Activated naive CD4-positive, alpha-beta T cell (primary cell): Measurements from ENCODE around the gene FKBP4.
"Not testable (repeated sequence)": the region's sequence is repeated elsewhere in the genome, so short reads cannot be mapped to it uniquely, and the experiment has no call there.

Experiments used
- DNase-seq, 4 experiments: peaks; one replicate each; lab custom pipeline; 2025; lab: John Stamatoyannopoulos, UW

The FKBP4 gene

GRCh38 chr12:2794736-2795289, at the start of gene FKBP4:
Gene FKBP4 (plus strand): TSS chr12:2794970. CDS start chr12:2795140, 170 bp downstream.
- peak; percentile 53 to 87 (median 72) for DNase-seq

GRCh38 chr12:2745655-2746054, 49.1 kb upstream of the FKBP4 start:
- no peak for DNase-seq

GRCh38 chr12:2749580-2749979, 45.2 kb upstream of the FKBP4 start:
- no peak for DNase-seq

DNA sequence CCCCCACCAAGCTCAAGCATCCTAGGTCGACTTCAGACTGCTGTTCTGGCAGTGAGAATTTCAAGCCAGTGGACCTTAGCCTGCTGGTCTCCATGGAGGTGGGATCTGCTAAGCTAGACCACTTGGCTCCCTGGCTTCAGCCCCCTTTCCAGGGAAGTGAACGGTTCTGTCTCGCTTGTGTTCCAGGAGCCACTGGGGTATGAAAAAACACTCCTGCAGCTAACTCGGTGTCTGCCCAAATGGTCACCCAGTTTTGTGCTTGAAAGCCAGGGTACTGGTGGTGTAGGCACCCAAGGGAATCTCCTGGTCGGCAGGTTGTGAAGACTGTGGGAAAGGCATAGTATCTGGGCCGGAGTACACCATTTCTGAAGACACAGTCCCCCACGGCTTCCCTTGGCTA, 44.6 kb upstream of the FKBP4 start:
- DNase-seq: no peak

DNA sequence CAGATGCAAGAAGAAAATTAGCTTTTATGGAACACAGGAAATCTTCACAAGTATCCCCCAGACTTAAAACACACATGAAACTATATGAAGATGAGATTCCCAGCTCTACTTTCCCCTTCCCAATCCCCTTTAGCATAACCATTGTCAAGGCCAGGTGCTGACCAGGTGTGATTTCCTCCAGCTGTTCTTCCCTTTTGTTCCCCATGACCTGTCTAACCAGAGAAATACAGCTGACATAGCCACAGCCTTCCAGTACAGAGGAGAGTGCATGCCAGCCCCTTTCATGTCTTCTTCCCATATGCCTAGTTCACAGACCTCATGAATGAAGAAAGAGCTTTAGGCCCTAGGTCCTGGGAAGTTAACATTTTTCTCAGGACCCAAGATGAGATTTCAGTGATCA, 43.5 kb upstream of the FKBP4 start:
- DNase-seq: no peak

DNA sequence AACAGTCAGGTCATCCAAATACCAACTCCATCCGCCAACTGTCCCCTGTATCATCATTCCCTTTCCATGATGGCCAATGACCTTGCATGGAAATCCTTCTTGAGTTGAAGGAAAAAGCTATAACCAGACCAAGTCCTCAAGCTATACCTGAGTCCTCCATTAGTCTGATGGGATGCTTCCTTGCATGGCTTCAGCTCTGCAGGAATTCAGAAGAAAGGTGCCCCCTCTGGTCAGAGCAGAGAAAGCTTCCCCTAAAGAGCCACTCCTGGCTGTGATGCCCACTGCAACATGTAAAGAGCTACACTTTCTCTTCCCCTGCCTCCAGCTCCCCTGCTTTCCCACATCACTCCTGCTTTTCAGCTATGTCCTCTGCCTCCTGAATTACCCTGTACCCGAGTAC, 43.1 kb upstream of the FKBP4 start:
- DNase-seq: no peak

- DNase-seq: peak; percentile 38 to 74 (median 58)
Measured at GRCh38 chr12:2752676-2753371, 41.9 kb upstream of the FKBP4 start.

DNA sequence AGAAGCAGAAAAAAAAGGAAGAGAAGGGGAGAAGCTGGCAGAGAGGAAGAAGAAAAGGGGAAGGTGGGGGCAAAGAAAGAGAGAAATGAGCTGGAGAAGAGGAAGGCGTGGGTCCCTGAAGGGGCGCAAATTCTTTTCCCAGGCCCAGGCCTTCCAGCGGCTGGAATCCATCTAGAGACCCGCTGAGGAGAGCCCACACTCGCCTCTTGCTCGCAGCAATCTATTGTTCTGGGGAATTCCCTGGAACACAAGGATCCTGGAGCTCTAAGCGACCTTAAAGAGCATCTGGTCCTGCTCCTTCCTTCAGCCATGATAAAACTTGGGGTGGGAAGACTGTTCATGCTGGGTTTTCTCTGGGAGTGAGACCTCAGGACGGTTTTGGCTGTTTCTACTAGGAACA, 41.2 kb upstream of the FKBP4 start:
- DNase-seq: no peak

DNA sequence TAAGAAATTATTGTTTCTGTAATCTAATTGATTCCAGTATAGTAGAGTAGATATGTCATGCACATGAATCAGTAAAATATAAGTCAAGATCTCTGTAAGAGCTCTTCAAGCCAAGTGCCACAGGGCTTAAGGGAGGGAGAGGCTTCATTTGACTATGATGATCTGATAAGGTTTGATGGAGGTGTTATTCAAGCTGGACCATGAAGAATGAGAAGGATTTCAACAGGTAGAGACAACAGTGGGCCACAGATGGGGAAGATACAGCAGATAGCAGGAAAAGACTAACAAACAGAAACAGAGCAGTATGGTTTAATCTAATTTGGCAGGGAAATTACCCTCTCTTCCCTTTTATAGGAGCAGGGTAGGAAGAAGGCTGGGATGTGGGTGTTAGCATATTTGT, 40.6 kb upstream of the FKBP4 start:
- no peak for DNase-seq

GRCh38 chr12:2756756-2757155, 38.0 kb upstream of the FKBP4 start:
- no peak for DNase-seq

GRCh38 chr12:2759733-2760132, 35.0 kb upstream of the FKBP4 start:
- no peak for DNase-seq

GRCh38 chr12:2764398-2764797, 30.4 kb upstream of the FKBP4 start:
- DNase-seq: no peak

DNA sequence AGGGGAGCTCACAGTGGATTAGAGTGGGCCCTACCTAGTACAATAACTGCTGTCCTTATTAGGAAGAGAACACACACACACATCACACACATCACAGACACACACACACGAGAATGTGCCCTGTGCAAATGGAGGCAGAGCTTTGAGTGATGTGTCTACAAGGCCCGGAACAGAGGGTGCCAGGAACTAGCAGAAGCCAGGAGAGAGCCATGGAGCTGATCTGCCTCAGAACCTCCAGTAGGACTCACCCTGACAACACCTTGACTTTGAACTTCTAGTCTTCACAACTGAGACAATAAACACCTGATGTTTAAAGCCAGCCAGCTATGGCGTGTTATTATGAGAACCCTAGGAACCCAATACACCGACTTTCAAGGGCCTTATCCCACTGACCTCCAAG, 29.7 kb upstream of the FKBP4 start:
- no peak for DNase-seq

DNA sequence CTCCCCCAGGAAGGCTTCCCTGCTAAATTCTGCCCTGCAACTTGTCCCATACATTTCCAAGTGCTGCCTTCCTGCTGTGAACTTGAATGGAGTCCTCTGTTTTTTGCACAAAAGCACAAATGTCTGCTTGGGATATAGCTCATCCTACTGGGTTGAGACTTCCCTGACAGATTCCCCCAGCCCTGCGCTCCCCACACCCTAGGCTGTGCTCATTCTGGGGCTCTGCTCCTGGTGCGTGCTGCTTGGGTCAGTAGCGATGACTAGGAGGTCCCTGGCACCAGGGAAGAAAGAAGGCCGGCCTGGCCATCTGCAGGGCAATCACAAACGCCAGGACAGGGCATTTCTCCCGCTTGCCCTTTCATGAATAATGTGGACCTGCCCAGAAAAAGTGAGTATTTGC, 29.2 kb upstream of the FKBP4 start:
- no peak for DNase-seq

GRCh38 chr12:2768224-2768961, 26.4 kb upstream of the FKBP4 start:
- DNase-seq: no peak

DNA sequence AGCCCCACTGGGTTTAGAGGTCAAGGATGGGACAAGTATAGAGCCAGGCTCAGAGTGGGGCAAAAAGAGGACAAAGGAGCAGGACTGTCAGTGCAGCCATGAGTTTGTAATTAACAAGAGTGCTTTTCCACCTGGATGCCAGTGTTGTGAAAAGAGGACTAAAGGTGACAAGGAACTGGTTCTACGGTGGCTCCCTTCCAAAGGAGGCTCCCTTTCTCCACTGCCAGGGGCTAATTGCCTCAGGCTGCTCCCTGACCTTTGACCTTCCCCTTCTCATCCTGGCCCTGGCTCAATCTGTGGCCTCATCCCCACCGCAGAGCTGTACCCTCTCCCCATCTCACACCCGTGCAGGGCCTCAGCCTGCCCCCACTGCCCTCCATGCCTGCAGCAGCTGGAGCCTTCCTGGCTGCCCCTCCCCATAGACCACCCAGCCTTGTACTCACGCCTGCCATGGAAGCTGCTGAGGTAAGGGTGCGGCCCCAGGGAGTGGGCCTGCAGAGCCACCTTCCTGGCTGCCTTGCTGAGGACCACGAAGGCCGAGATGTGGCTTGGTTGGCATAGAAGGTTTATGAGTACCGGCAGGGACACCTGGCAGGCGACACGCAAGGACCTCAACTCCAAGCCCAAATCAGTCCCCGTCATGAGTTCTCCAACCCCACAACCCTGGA, 24.8 kb upstream of the FKBP4 start:
- no peak for DNase-seq

DNA sequence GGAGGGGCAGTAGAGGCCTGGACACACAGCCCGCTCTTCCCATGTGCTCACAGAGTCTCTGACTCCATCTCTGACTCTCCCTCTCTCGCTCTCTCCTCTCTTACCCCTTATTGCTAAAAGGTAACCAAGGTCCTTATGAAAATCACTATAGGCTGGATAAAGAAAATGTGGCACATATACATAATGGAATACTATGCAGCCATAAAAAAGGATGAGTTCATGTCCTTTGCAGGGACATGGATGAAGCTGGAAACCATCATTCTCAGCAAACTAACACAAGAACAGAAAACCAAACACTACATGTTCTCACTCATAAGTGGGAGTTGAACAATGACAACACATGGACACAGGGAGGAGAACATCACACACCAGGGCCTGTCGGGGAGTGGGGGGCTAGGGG, 24.2 kb upstream of the FKBP4 start:
- DNase-seq: not testable (repeated sequence)

GRCh38 chr12:2772370-2772769, 22.4 kb upstream of the FKBP4 start:
- no peak for DNase-seq

DNA sequence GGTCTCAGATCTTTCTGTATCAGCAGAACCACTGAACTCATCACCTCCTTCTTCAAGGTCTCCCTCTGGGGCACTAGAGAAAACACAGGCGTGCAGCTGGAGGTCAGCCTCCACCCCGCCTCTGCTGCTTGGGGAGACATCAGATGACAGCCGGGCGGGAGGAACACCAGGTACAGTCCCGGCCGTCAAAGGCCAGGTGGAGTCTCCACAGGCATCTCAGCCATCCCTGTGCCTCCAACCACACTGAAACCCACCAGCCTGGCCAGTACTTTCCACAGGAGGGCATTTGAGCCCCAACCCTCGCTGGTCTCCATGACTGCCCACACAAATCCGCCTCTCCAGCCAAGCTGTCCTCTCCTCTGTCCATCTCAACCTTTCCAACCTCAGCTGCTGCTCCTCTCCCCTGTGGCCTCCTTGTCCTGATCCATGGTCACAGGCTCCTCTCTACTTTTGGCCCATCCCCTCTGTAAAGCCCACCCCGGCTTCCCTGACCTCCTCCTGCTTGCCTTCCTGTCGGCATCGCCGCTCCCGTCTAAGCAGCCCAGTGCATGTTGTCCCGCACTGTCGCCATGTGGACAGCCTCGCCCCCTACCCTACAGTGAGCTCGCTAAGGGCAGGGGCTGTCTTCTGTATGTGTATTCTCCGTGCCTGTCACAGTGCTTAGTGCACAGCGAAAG, 21.4 kb upstream of the FKBP4 start:
- DNase-seq: no peak

DNA sequence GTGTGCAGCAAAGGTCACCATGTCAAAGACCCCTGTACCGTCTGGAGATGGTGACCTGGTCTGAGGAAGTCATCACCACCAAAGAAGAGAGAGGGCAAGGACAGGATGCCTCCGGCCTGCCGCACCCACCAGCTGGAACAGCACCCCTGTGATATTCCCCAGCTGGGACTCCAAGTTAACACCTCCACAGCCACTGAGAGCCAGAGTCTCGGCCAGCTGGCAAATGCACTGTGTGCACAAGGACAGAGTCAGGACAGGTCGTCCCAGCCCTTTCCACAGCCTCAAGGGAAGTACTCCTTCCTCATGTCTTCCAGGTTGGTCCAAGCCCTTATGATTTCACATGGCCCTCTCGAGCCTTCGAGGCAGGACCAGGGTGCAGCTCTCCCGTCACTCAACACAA, 19.3 kb upstream of the FKBP4 start:
- no peak for DNase-seq

DNA sequence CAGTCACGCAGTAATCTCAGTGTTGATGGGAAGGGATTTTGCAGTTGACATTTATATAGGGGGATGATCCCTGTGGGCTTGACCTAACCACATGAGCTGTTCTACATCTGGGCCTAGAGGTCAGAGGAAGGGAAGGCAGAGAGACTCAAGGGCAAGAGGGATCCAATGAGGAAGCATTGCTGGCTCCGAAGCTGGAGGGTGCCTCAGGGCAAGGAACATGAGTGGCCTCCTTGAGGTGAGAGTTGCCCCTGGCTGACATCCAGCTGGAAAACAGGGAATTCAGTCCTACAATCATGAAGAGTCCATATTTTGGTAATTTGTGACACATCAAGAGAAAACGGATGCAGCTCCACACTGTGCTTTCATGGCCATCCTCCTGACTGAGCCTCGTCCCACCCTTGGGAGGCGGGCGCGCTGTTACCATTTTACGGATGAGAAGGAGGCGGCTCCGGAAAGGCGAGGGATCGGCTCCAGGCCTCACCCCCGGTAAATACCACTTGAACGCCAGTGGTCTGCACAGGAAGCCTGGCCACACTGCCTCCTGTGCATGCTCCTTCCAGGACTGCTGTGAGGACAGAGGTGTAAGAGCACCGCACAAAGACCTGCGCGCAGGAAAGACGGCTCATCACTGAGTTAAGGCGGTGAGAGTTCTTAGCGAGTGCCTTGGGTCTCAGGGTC, 18.5 kb upstream of the FKBP4 start:
- DNase-seq: no peak

- DNase-seq: no peak
Measured at GRCh38 chr12:2779281-2779680, 15.5 kb upstream of the FKBP4 start.
